ENCODE measurements around the gene FAM180A.
"Not testable (repeated sequence)": the region's sequence is repeated elsewhere in the genome, so short reads cannot be mapped to it uniquely, and the experiment has no call there.

The FAM180A gene

DNA sequence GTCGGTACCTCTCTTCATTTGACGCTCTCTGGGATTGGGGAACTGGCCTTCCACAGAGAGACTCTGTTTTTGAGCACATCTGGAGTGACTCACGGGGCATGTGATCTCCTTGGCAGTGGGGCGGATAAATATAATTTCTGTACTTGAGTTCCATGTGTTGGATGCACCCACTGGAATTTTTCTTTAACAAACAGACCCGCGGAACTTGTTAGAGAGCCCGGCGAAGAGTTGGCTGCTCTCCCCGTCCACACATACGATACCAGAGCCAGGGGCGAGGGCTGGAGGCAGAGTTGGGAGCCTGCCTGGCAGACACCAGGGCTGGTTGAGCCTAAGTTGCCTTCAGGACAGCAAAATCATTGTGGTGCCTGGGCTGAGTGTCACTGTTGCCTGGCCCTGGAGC is at the start of gene FAM180A:
Gene FAM180A, minus strand, starts transcription at position 44 of the 400 bp plus-strand sequence. CDS start 233 bp downstream, outside the sequence.
- DNase-seq (ENCODE audit: low spot score): peak; percentile 76

DNA sequence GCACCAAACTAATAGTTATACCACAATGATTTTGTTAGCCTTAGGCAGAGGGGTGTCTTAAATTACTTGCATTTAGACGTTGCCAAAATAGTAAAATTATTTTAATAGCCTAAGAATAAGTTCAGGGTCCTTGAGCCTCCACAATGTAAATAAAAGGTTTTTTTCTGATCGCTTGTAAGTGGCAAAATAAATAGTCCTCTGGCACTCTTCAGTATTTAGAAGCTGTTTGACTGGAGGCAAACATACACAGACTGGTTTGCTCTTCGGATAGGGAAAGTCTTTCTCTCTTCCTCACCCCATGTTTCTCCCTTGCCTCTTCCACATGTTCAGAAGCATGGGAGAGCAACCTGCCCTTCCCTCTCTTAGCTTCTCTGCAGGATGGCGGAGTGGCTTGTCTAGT is 49.5 kb upstream of the FAM180A start:
- DNase-seq (ENCODE audit: low spot score): no peak

DNA sequence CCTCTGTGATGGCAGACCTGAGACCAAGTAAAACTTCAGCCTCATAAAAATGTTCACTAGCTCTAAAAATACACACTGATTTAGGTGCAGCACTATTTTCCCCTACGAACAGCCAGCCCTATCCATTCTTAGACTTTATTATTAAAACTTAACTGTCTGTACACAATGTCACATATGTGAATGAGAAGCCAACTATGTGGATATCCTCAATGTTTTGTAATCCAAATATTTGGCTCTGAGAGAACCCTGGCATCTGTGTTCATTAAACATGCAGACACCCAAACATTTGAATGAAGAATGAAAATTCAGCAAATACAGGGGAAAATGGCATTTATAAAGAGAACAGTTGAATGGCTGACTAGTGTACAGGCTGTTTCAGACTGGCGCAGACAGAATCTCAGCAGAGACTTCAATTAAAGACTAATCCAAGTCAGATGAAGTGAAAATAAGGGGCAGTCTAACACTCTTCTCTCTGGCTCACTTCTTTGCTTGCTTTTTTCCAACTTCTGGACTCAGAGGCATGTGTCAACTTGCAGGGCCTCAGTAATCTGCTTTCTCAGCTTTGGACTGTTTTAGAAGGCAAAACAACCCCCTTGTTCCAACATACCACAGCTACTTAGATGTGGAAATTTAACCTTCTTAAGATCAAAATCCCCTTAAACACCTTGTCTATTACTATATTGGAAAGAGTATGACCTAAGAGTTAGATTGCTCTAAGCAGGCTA is 47.4 kb upstream of the FAM180A start:
- DNase-seq (ENCODE audit: low spot score): no peak

DNA sequence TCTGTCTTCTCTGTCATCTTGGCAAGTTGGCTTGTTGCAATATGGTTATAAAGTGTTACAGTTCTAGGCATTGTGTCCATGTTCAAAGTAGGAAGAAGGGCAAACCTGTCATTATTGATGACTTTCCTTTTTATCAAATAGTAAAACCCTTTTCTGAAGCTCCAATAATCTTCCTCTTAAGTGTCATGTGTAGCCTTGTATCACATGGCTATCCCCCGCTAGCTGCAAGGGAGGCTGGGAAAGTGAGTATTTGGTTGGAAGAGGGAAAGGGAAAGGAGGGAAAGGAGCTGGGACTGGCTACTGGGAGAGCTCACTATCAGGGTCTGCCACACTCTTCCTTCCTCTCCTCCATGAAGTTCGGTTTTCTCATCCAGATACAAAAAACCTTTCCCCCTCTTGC is 45.2 kb upstream of the FAM180A start:
- no peak for DNase-seq (ENCODE audit: low spot score)

DNA sequence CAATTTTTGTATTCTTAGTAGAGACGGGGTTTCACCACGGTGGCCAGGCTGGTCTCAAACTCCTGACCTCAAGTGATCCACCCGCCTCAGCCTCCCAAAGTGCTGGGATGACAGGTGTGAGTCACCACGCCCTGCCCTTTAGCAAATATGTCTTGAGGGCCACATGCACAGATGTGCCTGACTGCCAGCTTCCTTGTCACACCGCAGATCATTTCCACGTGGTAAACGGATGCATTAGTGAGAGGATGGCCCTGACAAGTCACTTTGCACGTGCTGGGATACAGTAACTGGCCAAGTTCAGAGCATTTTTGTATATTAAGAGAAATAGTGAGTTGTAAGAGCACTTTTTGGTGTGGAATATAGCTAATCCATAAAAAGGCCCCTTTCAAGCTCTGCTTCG is 44.3 kb upstream of the FAM180A start:
- DNase-seq (ENCODE audit: low spot score): no peak

DNA sequence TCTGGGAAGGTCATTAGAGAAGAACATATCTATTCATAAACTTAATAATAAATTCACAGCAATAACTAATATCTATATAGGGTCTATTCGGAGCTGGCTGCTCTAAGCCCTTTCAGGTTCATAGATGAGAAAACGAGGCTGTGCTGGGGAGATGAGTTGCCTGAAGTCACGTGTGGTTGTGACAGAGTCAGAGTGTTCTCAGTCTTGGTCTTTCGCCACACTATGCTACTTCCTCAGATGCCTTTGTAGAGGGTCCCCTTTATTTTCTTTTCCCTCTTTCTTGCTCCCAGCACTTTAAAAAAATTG is 43.7 kb upstream of the FAM180A start:
- DNase-seq (ENCODE audit: low spot score): no peak

DNA sequence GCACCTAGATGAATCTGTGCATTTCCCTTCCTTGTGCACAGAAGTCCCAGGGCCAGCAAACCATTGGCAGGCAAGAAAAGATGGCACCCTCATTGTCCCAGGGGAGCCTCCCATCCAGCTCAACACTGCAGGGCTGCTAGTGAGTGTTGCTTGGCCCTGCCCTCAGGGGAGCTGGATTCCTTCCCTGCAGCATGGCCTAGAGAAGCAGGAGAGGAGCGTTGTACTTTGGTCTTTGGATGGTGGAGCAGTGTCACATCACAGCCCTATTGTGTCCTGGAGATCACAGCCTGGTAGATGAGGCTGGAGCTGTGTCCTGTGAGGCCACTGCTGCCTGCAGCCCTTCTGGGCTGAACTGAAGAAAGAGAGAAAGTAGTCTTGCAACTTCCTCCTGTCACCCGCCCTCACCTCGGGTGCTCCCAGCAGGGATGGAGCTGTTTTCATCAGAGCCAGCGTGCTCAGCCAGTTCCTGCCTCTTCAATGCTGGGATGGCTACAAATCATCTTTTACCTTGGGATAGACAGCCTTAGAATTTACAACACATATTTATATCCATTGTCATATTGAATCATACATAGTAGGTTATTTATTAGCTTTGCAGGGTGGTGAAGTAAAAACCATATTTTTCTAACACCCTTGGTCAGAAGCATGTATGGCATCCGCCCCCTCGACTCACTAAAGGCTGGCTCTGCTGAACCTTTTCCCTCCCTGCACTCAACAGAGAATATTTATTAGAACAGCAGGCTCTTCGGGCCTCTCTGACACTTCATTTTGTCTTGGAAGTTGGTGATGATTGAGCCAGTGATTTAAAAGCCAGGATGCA is 43.1 kb upstream of the FAM180A start:
- DNase-seq (ENCODE audit: low spot score): no peak

DNA sequence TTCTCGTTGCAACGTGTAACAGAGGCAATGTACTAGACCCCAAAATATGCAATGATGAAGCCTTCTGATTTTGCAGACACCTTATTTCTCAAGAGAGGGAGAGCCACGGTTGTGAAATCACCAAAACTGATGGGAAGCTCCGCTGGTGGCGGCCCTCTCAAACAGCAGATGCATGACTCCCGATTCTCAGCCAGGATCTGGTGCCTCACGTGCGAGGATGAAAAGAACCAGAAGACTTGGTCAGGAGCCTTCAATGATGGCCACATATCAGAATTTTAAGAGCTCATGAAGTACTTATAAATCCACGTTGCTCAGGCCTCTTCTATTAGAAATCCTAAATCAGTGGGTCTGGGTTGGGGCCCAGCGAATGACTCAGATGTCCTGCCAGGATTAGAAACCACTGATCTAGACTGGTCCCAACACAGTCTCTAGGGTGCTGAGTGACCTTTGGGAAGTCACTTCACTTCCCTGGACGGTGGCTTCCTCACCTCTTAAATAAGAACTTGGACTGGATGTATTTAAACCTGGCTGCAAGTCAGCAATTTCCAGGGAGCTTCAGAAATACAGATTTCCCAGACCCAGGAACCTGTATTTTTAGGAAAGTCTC is 41.9 kb upstream of the FAM180A start:
- no peak for DNase-seq (ENCODE audit: low spot score)

DNA sequence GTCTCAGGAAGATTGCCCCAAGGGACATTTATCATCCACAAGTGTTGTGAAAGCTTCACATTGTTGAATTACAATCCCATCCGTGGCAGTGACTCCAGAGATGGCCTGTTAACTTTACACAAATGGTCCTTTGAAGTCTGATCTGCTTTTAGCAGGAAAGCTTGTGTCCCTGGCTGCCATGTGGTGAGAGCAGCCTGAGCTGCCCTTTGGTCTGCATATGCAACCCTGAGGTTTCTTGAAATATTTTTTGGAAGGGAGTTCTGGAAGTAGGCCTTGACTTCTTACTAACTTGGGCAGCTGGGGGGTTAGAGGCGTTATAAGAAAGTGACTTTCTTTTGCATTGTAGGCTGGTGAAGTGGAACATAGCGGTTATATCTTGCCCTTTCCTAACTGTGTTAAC is 41.3 kb upstream of the FAM180A start:
- no peak for DNase-seq (ENCODE audit: low spot score)

DNA sequence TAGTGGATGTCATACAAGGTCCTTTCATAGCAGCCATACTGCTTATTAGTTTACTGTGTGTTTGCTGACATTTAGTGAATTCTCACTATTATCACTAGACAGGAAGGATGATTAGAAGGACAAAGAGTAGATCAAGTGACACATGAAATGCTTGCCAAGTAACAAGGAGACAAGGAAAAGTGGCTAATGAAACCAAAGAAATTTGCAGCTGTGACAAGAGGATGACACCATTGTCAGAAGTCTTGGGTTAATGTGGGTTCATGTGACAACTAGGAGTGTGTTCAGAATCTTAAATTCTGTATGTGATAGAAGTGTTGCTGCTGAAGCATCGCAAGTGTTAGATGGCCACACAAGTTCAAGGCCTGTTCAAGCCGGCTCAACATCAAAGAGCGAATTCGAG is 40.8 kb upstream of the FAM180A start:
- no peak for DNase-seq (ENCODE audit: low spot score)

DNA sequence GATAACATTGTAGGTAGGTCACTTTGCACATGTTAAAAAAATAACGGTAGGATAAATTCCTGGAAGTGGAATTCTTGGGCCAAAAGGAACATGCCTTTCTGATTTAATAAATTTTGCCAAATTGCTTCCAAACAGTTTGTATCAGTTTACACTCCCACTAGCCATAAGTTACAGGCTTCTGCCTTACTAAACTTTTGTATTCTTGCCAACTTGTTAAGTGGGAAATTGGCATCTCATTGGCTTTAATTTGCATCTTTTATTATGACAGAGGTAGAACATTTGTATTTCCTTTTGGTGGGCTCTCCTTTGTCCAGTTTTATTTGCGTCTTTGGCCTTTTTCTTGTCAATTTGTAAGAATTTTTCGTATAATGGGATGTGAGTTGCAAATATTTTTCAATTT is 38.3 kb upstream of the FAM180A start:
- DNase-seq (ENCODE audit: low spot score): no peak

DNA sequence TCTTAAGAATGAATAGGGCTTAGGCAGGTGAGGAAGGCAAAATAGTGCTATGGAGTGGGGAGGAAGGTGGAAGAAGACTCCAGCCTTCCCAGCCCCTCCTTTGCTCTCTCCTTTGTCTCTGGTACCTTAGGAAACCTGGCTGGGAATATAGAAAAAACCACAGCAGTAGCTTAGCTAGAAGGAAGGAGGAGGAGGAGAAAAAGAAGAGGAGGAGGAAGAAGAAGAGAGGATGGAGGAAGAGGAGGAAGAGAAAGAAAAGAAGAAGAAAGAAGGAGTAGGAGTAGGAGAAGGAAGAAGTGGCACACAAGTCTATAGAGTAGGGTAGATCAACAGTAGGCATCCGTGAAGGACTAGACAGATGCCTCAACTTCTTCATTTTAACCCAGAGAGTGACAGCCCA is 36.5 kb upstream of the FAM180A start:
- DNase-seq (ENCODE audit: low spot score): no peak

DNA sequence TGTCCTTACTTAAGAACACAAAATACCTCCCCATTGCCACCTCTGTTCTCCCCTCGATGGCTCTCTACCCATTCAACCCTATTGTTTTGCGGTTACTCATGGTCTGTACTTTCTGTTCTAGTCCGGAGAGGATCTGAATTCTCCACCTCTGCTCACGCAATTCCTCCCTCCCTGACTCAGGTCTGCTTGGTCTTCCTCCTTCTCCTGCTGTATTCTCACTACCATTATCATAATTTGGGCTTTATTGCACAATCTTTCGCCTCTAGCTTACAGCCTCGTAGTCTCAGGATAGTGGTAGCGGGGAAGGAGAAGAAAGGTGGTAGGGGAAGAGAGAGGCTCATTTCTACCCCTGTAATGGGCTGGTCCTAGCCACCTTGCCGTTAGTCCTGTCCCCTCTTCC is 35.4 kb upstream of the FAM180A start:
- no peak for DNase-seq (ENCODE audit: low spot score)

DNA sequence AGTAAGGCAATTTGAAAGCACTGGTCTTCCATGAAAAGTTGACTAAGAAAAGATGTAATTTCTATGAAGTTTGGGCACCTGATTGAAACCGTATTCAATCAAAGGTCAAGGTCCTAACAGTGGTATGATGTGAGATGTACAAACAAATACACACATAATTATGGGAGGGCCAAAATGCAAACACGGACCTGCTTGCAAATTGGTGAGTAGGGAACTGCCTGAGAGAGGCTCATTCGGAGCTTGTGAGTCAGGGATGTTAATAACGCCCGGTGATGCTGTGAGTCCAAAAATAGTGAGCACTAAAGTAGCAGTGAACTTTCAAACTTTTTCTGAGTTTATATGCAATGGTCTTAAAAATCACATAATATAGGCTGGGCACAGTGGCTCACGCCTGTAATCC is 34.2 kb upstream of the FAM180A start:
- no peak for DNase-seq (ENCODE audit: low spot score)

DNA sequence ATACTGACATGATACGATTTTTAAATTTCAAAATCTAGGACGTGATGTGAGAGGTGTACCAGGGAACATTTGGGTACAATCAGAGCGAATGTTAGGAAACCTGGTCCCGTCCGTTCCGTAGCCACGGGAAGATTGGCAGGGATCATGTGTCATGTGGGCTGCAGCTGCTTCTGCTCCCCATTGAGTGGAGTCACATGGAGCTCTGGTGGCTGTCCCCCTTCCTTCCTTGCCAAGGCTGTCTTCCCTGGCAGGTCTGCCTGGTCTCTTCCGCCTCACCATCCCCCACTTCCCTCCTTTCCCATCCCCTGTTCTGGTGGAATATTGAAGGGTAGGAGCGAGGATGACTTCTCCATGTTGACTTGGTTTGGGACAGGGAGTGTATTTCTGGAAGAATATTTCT is 33.8 kb upstream of the FAM180A start:
- no peak for DNase-seq (ENCODE audit: low spot score)

DNA sequence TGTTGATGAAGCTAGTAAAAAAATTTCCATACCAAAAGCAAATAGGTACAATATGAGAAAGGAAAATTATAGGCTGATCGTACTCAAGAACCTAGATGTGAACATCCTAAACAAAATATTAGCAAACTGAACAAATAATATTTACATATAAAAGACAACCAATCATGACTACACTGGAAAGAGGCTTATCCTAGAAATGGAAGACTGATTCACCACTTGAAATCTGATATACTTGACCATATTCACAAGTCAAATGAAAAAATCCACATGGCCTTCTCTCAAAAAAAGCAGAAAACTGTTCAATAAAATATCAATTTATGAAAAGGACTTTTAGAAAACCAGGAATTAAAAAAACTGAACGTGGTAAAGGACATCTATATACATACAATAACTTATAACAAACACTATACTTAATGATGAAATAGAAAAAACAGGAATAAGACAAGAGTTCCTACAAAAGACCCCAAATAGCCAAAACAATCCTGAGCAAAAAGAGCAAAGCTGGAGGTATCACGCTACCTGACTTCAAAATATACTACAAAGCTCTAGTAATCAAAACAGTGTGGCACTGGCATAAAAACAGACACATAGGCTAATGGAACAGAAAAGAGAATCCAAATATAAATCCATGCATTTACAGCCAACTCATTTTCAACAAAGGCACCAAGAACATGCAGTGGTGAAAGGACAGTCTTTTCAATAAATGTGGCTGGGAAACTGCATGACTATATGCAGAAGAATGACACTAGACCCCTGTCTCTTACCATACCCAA is 29.2 kb upstream of the FAM180A start:
- DNase-seq (ENCODE audit: low spot score): no peak

DNA sequence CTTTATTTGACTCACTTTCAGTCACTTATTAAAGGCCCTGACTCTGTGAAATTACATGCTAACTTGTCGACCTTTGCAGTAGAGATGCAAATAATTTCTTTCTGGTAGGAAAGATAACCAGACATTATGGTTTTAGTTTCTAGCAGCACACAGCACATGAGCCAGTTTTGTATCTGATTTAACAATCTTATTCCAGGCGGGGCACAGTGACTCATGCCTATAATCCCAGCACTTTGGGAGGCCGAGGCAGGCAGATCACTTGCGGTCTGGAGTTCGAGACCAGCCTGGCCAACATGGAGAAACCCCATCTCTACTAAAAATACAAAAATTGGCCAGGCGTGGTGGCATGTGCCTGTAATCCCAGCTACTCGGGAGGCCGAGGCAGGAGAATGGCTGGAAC is 27.3 kb upstream of the FAM180A start:
- not testable (repeated sequence) for DNase-seq (ENCODE audit: low spot score)

DNA sequence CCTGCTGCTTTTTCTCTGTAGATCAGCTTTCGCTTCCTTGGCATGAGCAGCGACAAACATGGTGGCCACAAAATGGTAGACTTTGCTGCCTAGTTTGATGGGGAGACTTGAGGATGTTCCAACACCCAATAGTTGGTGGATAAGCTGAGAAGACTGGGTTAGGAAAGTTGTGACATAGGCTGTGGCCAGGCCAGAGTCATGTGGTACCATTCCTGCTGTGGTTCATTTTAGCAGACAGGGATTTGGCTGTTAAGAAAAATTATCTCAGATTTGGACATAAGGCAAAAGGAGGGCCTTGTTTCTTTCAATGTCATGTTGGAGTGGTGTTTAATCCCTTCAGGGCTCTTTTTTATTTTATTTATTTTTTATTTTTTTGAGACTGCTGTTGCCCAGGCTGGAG is 26.6 kb upstream of the FAM180A start:
- no peak for DNase-seq (ENCODE audit: low spot score)

DNA sequence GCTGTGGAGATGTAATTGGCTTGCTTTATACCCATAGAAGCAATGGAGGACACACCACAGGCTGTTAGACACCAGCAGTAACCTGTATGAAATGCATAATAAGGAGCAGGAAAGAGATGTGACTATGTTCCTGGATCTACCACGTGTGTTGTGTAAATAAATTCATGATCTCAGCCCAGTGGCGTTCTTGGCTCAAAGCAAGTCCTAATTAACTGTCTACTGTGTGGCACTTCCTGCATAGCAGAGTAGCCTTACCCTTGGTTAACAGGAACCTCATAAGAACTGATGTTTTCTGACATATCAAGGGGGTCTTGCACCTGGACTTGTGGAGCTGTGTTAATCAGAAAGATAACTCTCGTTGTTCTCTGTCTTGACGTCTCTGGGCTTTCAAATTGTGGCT is 25.7 kb upstream of the FAM180A start:
- peak; percentile 73 for DNase-seq (ENCODE audit: low spot score)

DNA sequence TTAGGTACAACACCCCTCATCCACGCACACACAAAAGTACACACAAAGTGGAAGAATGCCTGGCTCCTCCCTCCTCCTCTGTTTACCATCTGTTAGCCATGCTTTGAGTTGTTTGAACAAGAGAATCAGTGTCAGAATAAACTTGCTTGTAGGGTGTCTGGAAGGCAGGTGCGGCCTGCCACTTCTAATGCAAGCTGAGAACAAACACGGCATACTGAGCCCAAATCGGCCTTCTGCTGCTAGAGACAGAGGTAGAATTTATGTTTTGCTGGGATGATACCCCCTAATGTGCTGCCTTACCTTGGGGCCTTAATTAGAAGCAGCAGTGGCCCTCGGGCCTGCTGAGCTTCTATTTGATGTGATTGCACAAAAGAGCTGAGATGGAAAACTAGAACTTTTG is 24.9 kb upstream of the FAM180A start:
- DNase-seq (ENCODE audit: low spot score): no peak

DNA sequence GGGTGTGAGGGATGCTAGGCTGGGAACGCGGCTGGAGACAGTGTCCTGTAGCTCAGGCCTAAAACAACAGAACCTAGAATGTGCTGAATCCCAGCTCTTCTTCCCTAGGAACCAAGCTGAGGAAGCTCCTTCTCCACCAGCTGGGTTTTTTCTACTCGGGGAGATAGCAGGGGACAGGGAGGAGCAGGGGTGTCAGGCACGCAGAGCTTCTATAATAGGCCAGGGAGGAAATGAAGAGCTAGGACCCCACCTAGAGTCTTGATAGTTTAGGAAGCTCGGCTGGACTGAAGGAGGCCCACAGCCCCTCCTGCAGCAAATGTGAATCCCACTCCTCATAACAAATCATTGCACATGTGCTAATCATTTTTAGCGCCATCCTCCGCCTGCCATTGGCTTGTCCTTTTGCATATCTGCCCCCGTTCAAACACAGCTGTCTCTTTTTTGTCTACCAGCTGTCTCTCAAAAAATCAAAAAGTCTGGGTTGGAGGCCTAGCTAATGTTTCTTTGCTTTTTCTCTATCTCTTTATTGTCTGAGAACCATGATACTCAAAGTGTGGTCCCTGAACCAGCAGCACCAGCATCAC is 24.1 kb upstream of the FAM180A start:
- DNase-seq (ENCODE audit: low spot score): no peak

DNA sequence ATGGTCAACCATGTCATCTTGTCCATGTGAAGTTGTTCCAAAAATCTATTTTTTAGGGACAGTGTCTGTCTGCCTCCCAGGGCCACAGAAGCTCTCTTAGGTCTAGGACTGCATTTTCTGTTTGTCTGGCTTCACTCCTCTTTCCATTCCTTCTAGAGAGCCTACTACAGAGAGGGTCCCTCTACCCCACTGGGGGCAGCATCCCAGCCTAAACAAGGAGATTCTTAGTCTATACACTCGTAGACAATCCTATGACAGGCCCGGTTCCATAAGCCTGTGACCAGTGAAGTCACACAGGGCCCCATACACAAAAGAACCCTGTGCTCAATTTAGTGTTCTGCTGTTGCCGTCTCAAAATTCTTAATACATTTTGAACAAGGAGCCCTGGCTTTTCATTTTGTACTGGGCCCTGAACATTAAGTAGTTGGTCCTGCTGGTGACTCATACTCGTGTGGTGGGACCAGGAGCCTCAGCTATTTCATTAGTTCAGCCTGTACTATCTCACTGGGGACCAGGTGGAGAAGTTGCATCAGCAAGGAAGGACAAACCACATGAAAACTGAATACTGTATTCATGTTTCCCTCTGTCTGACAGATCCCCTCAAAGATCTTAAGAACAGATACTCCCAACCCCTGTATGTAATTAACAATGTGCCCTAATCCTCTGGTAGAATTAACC is 23.5 kb upstream of the FAM180A start:
- no peak for DNase-seq (ENCODE audit: low spot score)
